Astrocyte of the spinal cord (primary cell): ENCODE results near the gene NCOA1.
"Not testable (repeated sequence)": the region's sequence is repeated elsewhere in the genome, so short reads cannot be mapped to it uniquely, and the experiment has no call there.

Experiments used
- DNase-seq: peaks from one replicate; pipeline ENCODE4 v3.0.0; 2011; ENCODE audit warnings: low read depth, low spot score
- H3K4me3 ChIP-seq: 2 replicates; pipeline ENCODE4 v1.5.1; 2011; ENCODE audit warnings: low read depth, mild to moderate bottlenecking, low read length, moderate library complexity
- CTCF ChIP-seq: IDR thresholded peaks from 2 replicates; pipeline ENCODE4 v1.5.1; 2012; ENCODE audit warnings: low read depth, mild to moderate bottlenecking, low read length, inconsistent platforms
- in situ Hi-C: cut with HindIII; loops from 2 replicates; pipeline ENCODE4 v1.10.0; 2017; ENCODE audit warnings: low sequenced_read_pairs

Gene NCOA1

GRCh38 chr2:24592441-24593100 is 101.5 kb downstream of the NCOA1 start:
- H3K4me3 ChIP-seq: no peak overlapping the region
- in situ Hi-C loops: no loop called here
- DNase-seq: no peak
- TF ChIP-seq CTCF: no peak

- no peak overlapping the region for H3K4me3 ChIP-seq
- in situ Hi-C loops: no loop called here
- DNase-seq: no peak
- no peak for TF ChIP-seq CTCF
These were observed 103.2 kb downstream of the NCOA1 start for GRCh38 chr2:24594283-24594682.

- no peak overlapping the region for H3K4me3 ChIP-seq
- DNase-seq: no peak
- TF ChIP-seq CTCF: no peak
- in situ Hi-C loops: no loop called here
These were observed 106.3 kb downstream of the NCOA1 start for GRCh38 chr2:24597181-24597870.

- DNase-seq, in situ Hi-C loops, H3K4me3 ChIP-seq: not testable (repeated sequence)
These were observed 109.1 kb downstream of the NCOA1 start for GRCh38 chr2:24600140-24600539.

- DNase-seq: no peak
- TF ChIP-seq CTCF: no peak
- H3K4me3 ChIP-seq: no peak overlapping the region
- in situ Hi-C loops: no loop called here
These were observed 120.6 kb downstream of the NCOA1 start for GRCh38 chr2:24611631-24612030.

GRCh38 chr2:24613154-24613814 is 122.2 kb downstream of the NCOA1 start:
- no peak overlapping the region for H3K4me3 ChIP-seq
- TF ChIP-seq CTCF: peak; percentile 48
- in situ Hi-C loops: no loop called here
- peak; percentile 46 for DNase-seq

GRCh38 chr2:24616616-24617015 is 125.6 kb downstream of the NCOA1 start:
- no peak for TF ChIP-seq CTCF
- H3K4me3 ChIP-seq: no peak overlapping the region
- no peak for DNase-seq
- in situ Hi-C loops: no loop called here
